ENCODE results near the gene DGKD. TPM values are rescaled to one million over a fixed set of nuclear protein-coding genes. Genes with fewer than 3 reads are reported as not detected.

DGKD gene
- total and polyA plus RNA-seq, 9 of the 15 experiments (the other 6 are each of a cell fraction or from before 2014, with no cell fraction given): 0.52 to 29.5 (median 10.6) TPM

- no peaks in the 10 kb centered on the region for H3K9me3 ChIP-seq (replicated peaks; ENCODE audit: control insufficient read depth, insufficient read depth, low read depth, low read length)
- no TSS peak for BruUV-seq (replicated peaks)
- H3K36me3 ChIP-seq (ENCODE audit: control insufficient read depth, insufficient read depth, low read length): peaks cover 7% of the 10 kb centered on the region; the same call in 1 of the 3 replicates
- CTCF ChIA-PET (ENCODE audit: low intra/inter-chr PET ratio): no interaction called here
- no peaks in the 10 kb centered on the region for H3K9me1 ChIP-seq (ENCODE audit: control insufficient read depth, insufficient read depth, low read length)
- peaks cover 34 to 36% of the 10 kb centered on the region in 2 experiments for H3K4me1 ChIP-seq (replicated peaks in 1 of 2; ENCODE audit: control insufficient read depth in 2 of 2, insufficient read depth in 2 of 2, low read length in 2 of 2)
- POLR2A ChIA-PET: no interaction called here
- ATAC-seq: peak; percentile 80
- peak overlapping the region in 1 of 2 experiments; percentile 78; a peak in 1 of 4 replicates for H3K9ac ChIP-seq (ENCODE audit: insufficient read depth in 1 of 2, low read depth in 2 of 2, low read length in 2 of 2)
- peaks cover 15% of the 10 kb centered on the region for H3K79me2 ChIP-seq (ENCODE audit: control insufficient read depth, insufficient read depth, low read length)
- intact Hi-C loops (cut with micrococcal nuclease): no loop called here
- H2AFZ ChIP-seq (ENCODE audit: low read depth, low read length): peak overlapping the region; percentile 87; the same call in 1 of the 2 replicates
- H4K20me1 ChIP-seq (replicated peaks; ENCODE audit: control insufficient read depth, insufficient read depth, low read length): peaks cover 6% of the 10 kb centered on the region; the same call in 1 of the 2 replicates
- H3K27ac ChIP-seq (ENCODE audit: extremely low read depth, low read depth, low read length): no peak overlapping the region; the same call in 2 of the 3 replicates
- in situ Hi-C loops (cut with MboI): no loop called here
- H3K4me2 ChIP-seq (ENCODE audit: insufficient read depth, low read length): peak overlapping the region; percentile 83
- no peak for FAIRE-seq
- H3K27me3 ChIP-seq (ENCODE audit: control insufficient read depth in 2 of 2, insufficient read depth in 2 of 2, low read length in 2 of 2): no peaks in the 10 kb centered on the region
- DNase-seq (ENCODE audit: extremely low read depth in 1 of 4, low spot score in 3 of 4): peak in 2 of 4 experiments; percentile 68 to 73
- peak overlapping the region; percentile 39; the same call in 1 of the 2 replicates for H3K4me3 ChIP-seq
- 32% methylated on average over 15 of the region's 22 CpGs for WGBS (ENCODE audit: insufficient coverage, low coverage, missing lambda C conversion rate)
- peak; percentile 41; the same call in 1 of the 2 replicates for TF ChIP-seq ZFX (CRISPR knock-in tag; IDR thresholded peaks at IDR 0.05)
- TF ChIP-seq ZNF384 (IDR thresholded peaks at IDR 0.05; ENCODE audit: low read depth, low read length): no peak
- TF ChIP-seq TCF3 (CRISPR knock-in tag; IDR thresholded peaks at IDR 0.05): peak; percentile 71
- peak; percentile 55; the same call in 1 of the 2 replicates for TF ChIP-seq POLR2AphosphoS5 (IDR thresholded peaks at IDR 0.05; ENCODE audit: control insufficient read depth, insufficient read depth, low read depth, low read length)
- TF ChIP-seq NFIC (IDR thresholded peaks at IDR 0.05): 0 out of 2 replicates have a peak, but pooled peaks have one; percentile 14
- TF ChIP-seq CREM (IDR thresholded peaks at IDR 0.05; ENCODE audit: low read depth): peak; percentile 35; the same call in 1 of the 2 replicates
- TF ChIP-seq MTA2 (IDR thresholded peaks at IDR 0.05; ENCODE audit: low read depth): 0 out of 2 replicates have a peak, but pooled peaks have one; percentile 26
- peak; percentile 33; the same call in 1 of the 2 replicates for TF ChIP-seq MGA (IDR thresholded peaks at IDR 0.05)
- TF ChIP-seq MTA3 (IDR thresholded peaks at IDR 0.05; ENCODE audit: borderline replicate concordance): no peak
- 0 out of 2 replicates have a peak, but pooled peaks have one; percentile 16 for TF ChIP-seq ZBTB7A (IDR thresholded peaks at IDR 0.05; ENCODE audit: borderline replicate concordance, control insufficient read depth, low read depth, low read length)
These were observed 1.1 kb upstream of the DGKD start for GRCh38 chr2:233353101-233353768.
